ENCODE measurements around the gene TIAM2.
"Not testable (repeated sequence)": the region's sequence is repeated elsewhere in the genome, so short reads cannot be mapped to it uniquely, and the experiment has no call there.

The TIAM2 gene

DNA sequence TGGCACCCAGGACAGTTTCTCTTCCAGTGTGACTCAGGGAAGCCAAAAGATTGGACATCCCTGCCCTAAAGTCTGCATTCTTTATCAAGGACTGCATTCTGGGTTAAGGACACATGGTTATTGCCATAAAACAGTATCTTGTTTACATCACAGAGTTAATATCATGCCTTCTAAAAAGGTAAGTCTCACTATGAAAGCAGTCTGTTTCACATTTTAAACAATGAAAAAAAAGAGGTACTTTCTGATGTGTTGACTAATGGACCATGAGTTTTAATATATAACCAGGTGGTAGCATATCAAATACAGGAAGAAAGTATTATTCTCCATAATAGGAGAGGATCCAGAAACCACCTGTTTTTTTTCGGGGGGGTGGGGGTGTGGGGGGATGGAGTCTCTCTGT is 93.7 kb downstream of the TIAM2 start:
- H3K27me3 ChIP-seq (ENCODE audit: control insufficient read depth, insufficient read depth, low read length) = no peaks in the 10 kb centered on the region
- no peaks in the 10 kb centered on the region for H3K9me3 ChIP-seq (replicated peaks; ENCODE audit: low read length)
- no peak overlapping the region for H3K4me3 ChIP-seq (ENCODE audit: low read length)
- H3K4me1 ChIP-seq (ENCODE audit: control insufficient read depth, insufficient read depth, low read length) = peaks cover 29% of the 10 kb centered on the region
- no peak overlapping the region for H3K9ac ChIP-seq (ENCODE audit: low read depth, low read length)
- H3K4me2 ChIP-seq (ENCODE audit: low read length) = no peak overlapping the region
- no peaks in the 10 kb centered on the region for H3K36me3 ChIP-seq (ENCODE audit: insufficient read depth, low read length)

DNA sequence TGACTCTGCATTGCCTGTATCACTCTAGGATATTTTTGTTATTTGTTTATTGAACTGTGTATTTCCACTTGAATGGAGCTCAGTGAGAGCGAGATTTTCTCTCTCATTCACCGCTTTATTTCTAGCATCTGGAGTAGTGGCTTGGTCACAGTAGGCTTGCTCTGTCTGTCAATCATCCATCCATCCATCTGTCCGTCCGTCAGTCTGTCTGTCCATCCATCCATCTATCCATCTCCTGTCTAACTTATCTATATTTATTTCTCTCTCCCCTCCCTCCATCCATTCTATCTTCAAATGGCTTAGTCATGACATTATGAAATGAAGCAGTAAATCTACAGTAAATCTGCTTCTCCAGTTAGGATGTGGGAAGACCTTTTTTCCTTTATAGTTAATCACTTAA is 94.6 kb downstream of the TIAM2 start:
- Histone ChIP-seq H3K4me2 (ENCODE audit: low read length) (no peak overlapping the region), H3K9me3 (replicated peaks; ENCODE audit: low read length) (no peaks in the 10 kb centered on the region), H3K27me3 (ENCODE audit: control insufficient read depth, insufficient read depth, low read length) (no peaks in the 10 kb centered on the region), H3K4me1 (ENCODE audit: control insufficient read depth, insufficient read depth, low read length) (peaks cover 28% of the 10 kb centered on the region), H3K9ac (ENCODE audit: low read depth, low read length) (no peak overlapping the region), H3K36me3 (ENCODE audit: insufficient read depth, low read length) (no peaks in the 10 kb centered on the region), H3K4me3 (ENCODE audit: low read length) (no peak overlapping the region)

DNA sequence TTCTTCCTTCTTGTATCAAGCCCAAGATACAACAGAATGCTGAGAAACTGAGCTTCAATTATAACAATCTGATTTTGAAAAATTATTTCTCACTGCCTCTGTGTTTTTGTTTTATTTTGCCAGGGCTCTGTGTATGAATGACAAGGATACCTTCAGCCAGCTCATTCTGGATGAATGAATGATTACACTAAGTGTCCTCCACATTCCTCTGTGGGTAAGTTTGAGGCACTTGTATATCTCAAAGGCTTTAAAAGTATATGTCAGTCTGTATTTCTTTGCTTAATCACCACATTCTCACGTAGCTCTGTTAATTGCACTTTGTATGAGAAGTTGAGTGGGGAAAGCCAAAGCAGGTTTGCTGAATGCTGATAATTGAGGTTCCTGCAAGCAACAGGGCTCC is 95.1 kb downstream of the TIAM2 start:
- peaks cover 28% of the 10 kb centered on the region for H3K4me1 ChIP-seq (ENCODE audit: control insufficient read depth, insufficient read depth, low read length)
- H3K4me3 ChIP-seq (ENCODE audit: low read length) = no peak overlapping the region
- no peaks in the 10 kb centered on the region for H3K36me3 ChIP-seq (ENCODE audit: insufficient read depth, low read length)
- H3K9ac ChIP-seq (ENCODE audit: low read depth, low read length) = no peak overlapping the region
- H3K9me3 ChIP-seq (replicated peaks; ENCODE audit: low read length) = no peaks in the 10 kb centered on the region
- no peaks in the 10 kb centered on the region for H3K27me3 ChIP-seq (ENCODE audit: control insufficient read depth, insufficient read depth, low read length)
- H3K4me2 ChIP-seq (ENCODE audit: low read length) = no peak overlapping the region

DNA sequence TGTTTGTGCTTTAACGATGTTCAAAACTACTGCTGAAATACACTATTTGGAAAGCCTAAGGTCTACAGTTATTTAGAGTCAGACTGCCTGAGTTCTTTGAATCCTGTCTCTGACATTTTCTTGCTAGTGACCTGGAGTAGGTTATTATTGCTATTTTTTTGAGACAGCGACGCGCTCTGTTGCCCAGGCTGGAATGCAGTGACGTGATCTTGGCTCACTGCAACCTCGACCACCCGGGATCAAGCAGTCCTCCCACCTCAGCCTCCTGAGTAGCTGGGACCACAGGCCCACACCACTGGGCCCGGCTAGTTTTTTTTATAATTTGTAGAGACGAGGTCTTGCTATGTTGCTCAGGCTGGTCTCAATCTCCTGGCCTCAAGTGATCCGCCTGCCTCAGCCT is 96.6 kb downstream of the TIAM2 start:
- Histone ChIP-seq H3K9ac (ENCODE audit: low read depth, low read length) (no peak overlapping the region), H3K4me3 (ENCODE audit: low read length) (no peak overlapping the region), H3K9me3 (replicated peaks; ENCODE audit: low read length) (no peaks in the 10 kb centered on the region), H3K4me2 (ENCODE audit: low read length) (no peak overlapping the region), H3K36me3 (ENCODE audit: insufficient read depth, low read length) (no peaks in the 10 kb centered on the region), H3K27me3 (ENCODE audit: control insufficient read depth, insufficient read depth, low read length) (no peaks in the 10 kb centered on the region), H3K4me1 (ENCODE audit: control insufficient read depth, insufficient read depth, low read length) (peaks cover 20% of the 10 kb centered on the region)

DNA sequence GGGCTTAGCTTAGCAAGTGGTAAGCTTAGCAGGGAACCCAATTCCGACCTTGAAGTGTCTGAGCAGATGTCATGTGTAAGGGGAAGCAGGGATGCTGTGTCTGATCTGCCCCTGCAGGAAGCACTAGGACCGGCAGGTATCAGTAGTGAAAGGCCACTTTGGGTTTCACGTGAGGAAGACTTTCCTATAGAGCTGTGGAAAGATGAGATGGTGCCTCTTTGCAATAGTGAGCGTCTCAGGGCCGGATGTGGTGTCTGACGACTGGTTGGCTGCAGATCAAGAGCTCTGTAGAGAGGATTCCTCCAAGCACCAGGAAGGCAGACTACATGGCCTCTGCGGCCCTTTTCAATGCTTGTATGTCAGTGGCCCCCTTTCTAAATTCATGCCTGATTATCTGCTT is 98.3 kb downstream of the TIAM2 start:
- Histone ChIP-seq H3K9me3 (replicated peaks; ENCODE audit: low read length) (no peaks in the 10 kb centered on the region), H3K4me3 (ENCODE audit: low read length) (no peak overlapping the region), H3K9ac (ENCODE audit: low read depth, low read length) (no peak overlapping the region), H3K4me2 (ENCODE audit: low read length) (no peak overlapping the region), H3K4me1 (ENCODE audit: control insufficient read depth, insufficient read depth, low read length) (peaks cover 20% of the 10 kb centered on the region), H3K36me3 (ENCODE audit: insufficient read depth, low read length) (no peaks in the 10 kb centered on the region), H3K27me3 (ENCODE audit: control insufficient read depth, insufficient read depth, low read length) (no peaks in the 10 kb centered on the region)

DNA sequence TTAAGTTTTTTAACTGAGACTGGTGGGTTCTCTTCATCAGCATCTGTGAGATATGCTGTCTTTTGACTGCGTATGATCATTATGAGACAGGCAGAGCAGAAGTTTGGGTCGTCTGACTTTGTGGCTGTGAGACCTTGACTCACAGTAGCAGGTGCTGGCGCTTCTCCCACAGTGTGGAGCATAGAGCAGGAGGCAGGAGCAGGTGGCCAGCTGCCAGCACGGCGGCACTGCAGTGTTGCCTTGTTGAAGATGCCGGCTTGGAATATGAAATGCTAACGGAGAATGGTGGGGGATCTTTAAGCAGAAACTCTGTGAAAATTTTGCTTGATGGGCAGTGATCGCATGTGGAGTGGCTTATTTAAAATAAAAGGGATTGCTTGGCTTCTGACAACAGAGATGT is 105.0 kb downstream of the TIAM2 start:
- Histone ChIP-seq H3K4me3 (ENCODE audit: low read length) (peak overlapping the region; percentile 36), H3K27me3 (ENCODE audit: control insufficient read depth, insufficient read depth, low read length) (no peaks in the 10 kb centered on the region), H3K4me1 (ENCODE audit: control insufficient read depth, insufficient read depth, low read length) (peaks cover 31% of the 10 kb centered on the region), H3K9me3 (replicated peaks; ENCODE audit: low read length) (no peaks in the 10 kb centered on the region), H3K4me2 (ENCODE audit: low read length) (peak overlapping the region; percentile 61), H3K36me3 (ENCODE audit: insufficient read depth, low read length) (no peaks in the 10 kb centered on the region), H3K9ac (ENCODE audit: low read depth, low read length) (peak overlapping the region; percentile 5)

DNA sequence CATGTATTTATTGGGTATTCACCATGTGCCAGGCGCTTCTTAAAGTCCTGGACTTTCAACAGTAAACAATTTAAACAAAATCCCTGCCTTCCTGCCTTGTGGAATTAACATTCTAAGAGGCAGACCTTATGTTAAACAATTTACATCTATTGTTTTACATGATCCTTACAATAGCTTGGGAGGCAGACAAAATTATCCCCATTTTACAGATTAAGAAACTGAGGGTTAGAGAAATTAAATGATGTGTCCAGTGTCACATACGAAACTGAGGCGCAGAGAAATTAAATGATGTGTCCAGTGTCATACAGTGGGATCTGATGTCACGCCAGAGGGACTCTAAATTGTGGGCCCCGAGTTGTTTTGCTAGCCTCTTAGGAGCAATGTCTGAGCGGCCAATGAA is 105.5 kb downstream of the TIAM2 start:
- H3K9ac ChIP-seq (ENCODE audit: low read depth, low read length) = peak overlapping the region; percentile 5
- no peaks in the 10 kb centered on the region for H3K36me3 ChIP-seq (ENCODE audit: insufficient read depth, low read length)
- no peaks in the 10 kb centered on the region for H3K9me3 ChIP-seq (replicated peaks; ENCODE audit: low read length)
- peak overlapping the region; percentile 61 for H3K4me2 ChIP-seq (ENCODE audit: low read length)
- H3K27me3 ChIP-seq (ENCODE audit: control insufficient read depth, insufficient read depth, low read length) = no peaks in the 10 kb centered on the region
- H3K4me1 ChIP-seq (ENCODE audit: control insufficient read depth, insufficient read depth, low read length) = peaks cover 30% of the 10 kb centered on the region
- H3K4me3 ChIP-seq (ENCODE audit: low read length) = no peak overlapping the region

DNA sequence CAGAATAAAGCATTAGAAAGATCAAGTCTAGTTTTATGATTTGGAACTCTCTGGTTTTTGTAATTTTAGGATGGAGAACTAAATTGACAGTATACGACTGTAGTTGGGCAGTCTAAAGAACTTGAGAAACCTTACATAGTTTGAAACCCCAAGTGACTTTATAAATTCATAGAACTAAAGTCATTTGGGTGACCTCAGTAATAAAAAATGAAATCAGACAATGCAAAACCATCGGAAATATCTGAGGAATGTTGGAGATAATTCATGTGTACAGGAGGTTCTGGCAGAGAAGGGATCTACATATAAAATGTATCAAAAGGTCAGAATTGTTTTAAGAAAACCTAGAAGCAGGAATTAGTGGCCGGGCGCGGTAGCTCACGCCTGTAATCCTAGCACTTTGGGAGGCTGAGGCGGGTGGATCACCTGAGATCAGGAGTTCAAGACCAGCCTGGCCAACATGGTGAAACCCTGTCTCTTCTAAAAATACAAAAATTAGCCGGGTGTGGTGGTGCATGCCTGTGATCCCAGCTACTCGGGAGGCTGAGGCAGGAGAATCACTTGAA is 108.0 kb downstream of the TIAM2 start:
- not testable (repeated sequence) for H3K36me3 ChIP-seq (ENCODE audit: insufficient read depth, low read length); H3K27me3 ChIP-seq (ENCODE audit: control insufficient read depth, insufficient read depth, low read length); H3K9me3 ChIP-seq (replicated peaks; ENCODE audit: low read length); H3K4me3 ChIP-seq (ENCODE audit: low read length)
- peak overlapping the region; percentile 53 for H3K9ac ChIP-seq (ENCODE audit: low read depth, low read length)
- peak overlapping the region; percentile 53 for H3K4me2 ChIP-seq (ENCODE audit: low read length)
- H3K4me1 ChIP-seq (ENCODE audit: control insufficient read depth, insufficient read depth, low read length) = peaks cover 49% of the 10 kb centered on the region

DNA sequence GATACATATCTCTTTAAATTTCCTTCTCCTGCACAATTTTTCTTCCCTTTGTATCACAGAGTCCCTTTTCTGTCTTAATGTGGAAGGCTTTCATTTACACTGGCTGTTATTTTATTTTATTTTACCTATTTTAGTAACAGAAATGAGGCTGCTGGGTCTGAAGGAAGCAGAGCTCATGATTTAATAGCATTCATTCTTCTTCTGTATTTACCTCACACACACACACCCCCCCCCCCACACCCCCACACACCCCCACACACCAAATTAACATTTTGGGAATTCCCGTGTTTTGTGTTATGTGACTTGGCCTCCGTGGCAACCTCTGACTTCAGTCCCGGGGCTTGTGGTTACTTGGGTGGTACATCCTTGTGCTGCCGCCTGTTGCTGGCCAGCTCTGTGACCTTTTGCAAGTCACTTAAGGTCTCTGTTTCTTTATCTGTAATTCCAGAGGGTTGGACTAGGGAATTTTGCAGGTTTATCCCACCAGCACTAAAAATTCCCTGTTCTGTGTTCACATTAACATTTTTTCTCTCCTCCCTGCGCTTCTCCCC is 108.8 kb downstream of the TIAM2 start:
- peaks cover 53% of the 10 kb centered on the region for H3K4me1 ChIP-seq (ENCODE audit: control insufficient read depth, insufficient read depth, low read length)
- H3K4me2 ChIP-seq (ENCODE audit: low read length) = no peak overlapping the region
- H3K9ac ChIP-seq (ENCODE audit: low read depth, low read length) = peak overlapping the region; percentile 9
- H3K36me3 ChIP-seq (ENCODE audit: insufficient read depth, low read length) = no peaks in the 10 kb centered on the region
- H3K9me3 ChIP-seq (replicated peaks; ENCODE audit: low read length) = no peaks in the 10 kb centered on the region
- no peak overlapping the region for H3K4me3 ChIP-seq (ENCODE audit: low read length)
- H3K27me3 ChIP-seq (ENCODE audit: control insufficient read depth, insufficient read depth, low read length) = no peaks in the 10 kb centered on the region

DNA sequence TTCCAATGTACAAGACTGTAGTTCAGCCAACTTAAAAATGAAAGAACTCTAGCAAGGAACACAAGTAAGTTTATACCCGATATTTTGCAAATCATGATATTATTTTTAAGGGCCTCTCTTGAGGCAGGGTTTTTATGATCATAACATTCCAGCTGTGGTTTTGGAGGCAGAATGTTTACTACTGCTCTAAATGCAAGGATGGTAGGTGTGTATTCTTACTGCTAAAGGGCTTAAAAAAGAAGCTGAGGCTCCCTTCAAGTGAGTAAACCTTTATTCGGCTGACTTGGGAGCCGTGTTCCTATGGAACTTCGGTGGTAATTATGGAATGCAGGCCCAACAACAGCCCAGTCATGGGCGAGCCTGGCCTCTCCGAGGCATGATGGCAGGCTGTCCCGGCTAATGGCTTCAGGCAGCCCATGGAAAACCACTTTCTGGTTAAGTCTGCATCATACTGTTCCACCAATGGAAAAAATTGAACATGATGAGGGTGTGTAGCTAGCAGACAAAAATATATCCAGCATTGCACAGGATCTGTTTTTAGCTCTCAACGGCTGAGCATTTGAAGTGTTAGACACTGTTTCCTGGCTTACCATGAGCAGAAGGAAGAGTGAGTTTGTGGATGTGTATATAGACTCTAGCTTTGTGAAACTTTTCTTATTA is 111.5 kb downstream of the TIAM2 start:
- Histone ChIP-seq H3K9me3 (replicated peaks; ENCODE audit: low read length) (no peaks in the 10 kb centered on the region), H3K36me3 (ENCODE audit: insufficient read depth, low read length) (no peaks in the 10 kb centered on the region), H3K9ac (ENCODE audit: low read depth, low read length) (peak overlapping the region; percentile 37), H3K4me3 (ENCODE audit: low read length) (no peak overlapping the region), H3K27me3 (ENCODE audit: control insufficient read depth, insufficient read depth, low read length) (no peaks in the 10 kb centered on the region), H3K4me2 (ENCODE audit: low read length) (peak overlapping the region; percentile 30), H3K4me1 (ENCODE audit: control insufficient read depth, insufficient read depth, low read length) (peaks cover 42% of the 10 kb centered on the region)

DNA sequence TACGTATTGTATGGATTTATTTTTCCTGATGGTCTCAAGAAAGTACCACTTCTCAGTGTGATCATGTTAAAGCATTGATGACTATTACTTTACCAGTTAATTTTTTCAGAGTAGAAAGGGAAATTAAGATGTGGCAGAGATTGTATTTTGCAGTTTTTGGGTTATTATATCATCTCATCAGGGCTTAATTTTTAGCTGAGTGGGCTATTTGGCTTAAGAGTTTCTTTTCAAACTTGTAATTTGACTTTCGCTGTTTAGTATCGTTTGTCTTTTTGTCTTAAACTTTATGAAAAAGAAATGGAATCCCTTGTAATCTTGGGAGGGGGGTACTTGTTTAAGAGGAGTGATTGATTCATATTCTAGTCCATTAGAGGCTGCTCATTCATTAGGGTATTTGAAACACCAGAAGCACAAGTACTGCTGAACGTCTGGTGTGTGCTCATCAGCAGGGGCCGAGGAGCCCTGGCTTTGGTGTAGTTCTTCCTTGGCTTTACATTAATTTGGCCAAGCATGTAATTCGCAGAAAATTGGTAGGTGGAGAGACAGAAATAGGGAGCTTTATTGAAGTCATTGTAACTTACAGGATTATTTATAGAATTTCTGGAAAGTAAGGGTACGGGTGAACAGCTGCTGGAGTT is 112.4 kb downstream of the TIAM2 start:
- Histone ChIP-seq H3K9ac (ENCODE audit: low read depth, low read length) (peak overlapping the region; percentile 15), H3K4me3 (ENCODE audit: low read length) (no peak overlapping the region), H3K9me3 (replicated peaks; ENCODE audit: low read length) (no peaks in the 10 kb centered on the region), H3K27me3 (ENCODE audit: control insufficient read depth, insufficient read depth, low read length) (no peaks in the 10 kb centered on the region), H3K4me2 (ENCODE audit: low read length) (no peak overlapping the region), H3K36me3 (ENCODE audit: insufficient read depth, low read length) (no peaks in the 10 kb centered on the region), H3K4me1 (ENCODE audit: control insufficient read depth, insufficient read depth, low read length) (peaks cover 39% of the 10 kb centered on the region)
